ENCODE results near the gene LRFN2. TPM values are rescaled to one million over a fixed set of nuclear protein-coding genes. Genes with fewer than 3 reads are reported as not detected.

The LRFN2 gene
- total and polyA plus RNA-seq, 2 donors (not counting 1 experiment from before 2014, with no cell fraction given), result not detected

GRCh38 chr6:40358473-40359460, 228.4 kb downstream of the LRFN2 start:
- no peak overlapping the region for H2AFZ ChIP-seq (ENCODE audit: insufficient read depth, low read depth, low read length, poor library complexity, severe bottlenecking)
- H3K27me3 ChIP-seq (replicated peaks in 1 of 4; ENCODE audit: control extremely low read depth in 1 of 4, control insufficient read depth in 3 of 4, insufficient read depth in 4 of 4, low read length in 3 of 4), result peaks cover 0 to 3% (median 0%) of the 10 kb centered on the region in 4 experiments
- no peak overlapping the region for H3K9ac ChIP-seq (ENCODE audit: low read length)
- POLR2A ChIA-PET, result no interaction called here
- DNase-seq (no peak), ATAC-seq (ENCODE audit: low read depth) (no peak)
- Mint-ChIP-seq H3K4me3 (no peak overlapping the region), H3K4me1 (no peaks in the 10 kb centered on the region), H3K27me3 (peaks cover 8% of the 10 kb centered on the region), H3K27ac (no peak overlapping the region), H3K9me3 (ENCODE audit: insufficient read depth) (no peaks in the 10 kb centered on the region)
- H4K20me1 ChIP-seq (ENCODE audit: control insufficient read depth, insufficient read depth, low read length, poor library complexity, severe bottlenecking), result no peaks in the 10 kb centered on the region
- CTCF ChIA-PET, result no interaction called here
- TF ChIP-seq EZH2 (IDR thresholded peaks at IDR 0.05; ENCODE audit: borderline replicate concordance, insufficient read depth, low read depth, low read length, poor library complexity, severe bottlenecking) (no peak), CTCF (IDR thresholded peaks at IDR 0.05) (no peak)
- no peaks in the 10 kb centered on the region for H3K36me3 ChIP-seq (replicated peaks in 1 of 2; ENCODE audit: control extremely low read depth in 1 of 2, control insufficient read depth in 1 of 2, extremely low read depth in 1 of 2, insufficient read depth in 2 of 2, low read length in 1 of 2)
- H3K9me3 ChIP-seq (ENCODE audit: control extremely low read depth in 1 of 3, control insufficient read depth in 2 of 3, insufficient read depth in 1 of 3, low read length in 2 of 3), result no peaks in the 10 kb centered on the region
- no peak overlapping the region for H3K4me2 ChIP-seq (replicated peaks; ENCODE audit: low read depth, low read length, poor library complexity, severe bottlenecking)
- H3K27ac ChIP-seq (ENCODE audit: low read length in 2 of 2), result no peak overlapping the region
- no peaks in the 10 kb centered on the region for H3K4me1 ChIP-seq (ENCODE audit: control insufficient read depth in 2 of 2, insufficient read depth in 2 of 2, low read length in 2 of 2)
- H3K4me3 ChIP-seq (ENCODE audit: control extremely low read depth in 1 of 5, extremely low read depth in 1 of 5, insufficient read depth in 1 of 5, low read depth in 2 of 5, low read length in 4 of 5), result no peak overlapping the region
- H3K79me2 ChIP-seq (ENCODE audit: control insufficient read depth, insufficient read depth, low read length), result no peaks in the 10 kb centered on the region
- intact Hi-C loops (cut with micrococcal nuclease), result no loop called here
- WGBS (ENCODE audit: insufficient coverage), result 95% methylated on average over 3 of the region's 6 CpGs

GRCh38 chr6:40356242-40356910, 230.8 kb downstream of the LRFN2 start:
- TF ChIP-seq EZH2 (IDR thresholded peaks at IDR 0.05; ENCODE audit: borderline replicate concordance, insufficient read depth, low read depth, low read length, poor library complexity, severe bottlenecking), result no peak
- no peak overlapping the region for H3K4me3 Mint-ChIP-seq
- H3K27ac ChIP-seq (ENCODE audit: low read length in 2 of 2), result no peak overlapping the region
- H3K9me3 Mint-ChIP-seq (ENCODE audit: insufficient read depth), result no peaks in the 10 kb centered on the region
- H3K79me2 ChIP-seq (ENCODE audit: control insufficient read depth, insufficient read depth, low read length), result no peaks in the 10 kb centered on the region
- no peak overlapping the region for H3K4me3 ChIP-seq (ENCODE audit: control extremely low read depth in 1 of 5, extremely low read depth in 1 of 5, insufficient read depth in 1 of 5, low read depth in 2 of 5, low read length in 4 of 5)
- no peaks in the 10 kb centered on the region for H4K20me1 ChIP-seq (ENCODE audit: control insufficient read depth, insufficient read depth, low read length, poor library complexity, severe bottlenecking)
- POLR2A ChIA-PET, result no interaction called here
- no peak for DNase-seq
- H3K9me3 ChIP-seq (ENCODE audit: control extremely low read depth in 1 of 3, control insufficient read depth in 2 of 3, insufficient read depth in 1 of 3, low read length in 2 of 3), result no peaks in the 10 kb centered on the region
- WGBS (ENCODE audit: insufficient coverage), result 58% methylated on average over 1 of the region's 2 CpGs
- no peak overlapping the region for H3K4me2 ChIP-seq (replicated peaks; ENCODE audit: low read depth, low read length, poor library complexity, severe bottlenecking)
- ATAC-seq (ENCODE audit: low read depth), result no peak
- H3K4me1 Mint-ChIP-seq, result no peaks in the 10 kb centered on the region
- H3K9ac ChIP-seq (ENCODE audit: low read length), result no peak overlapping the region
- no peaks in the 10 kb centered on the region for H3K4me1 ChIP-seq (ENCODE audit: control insufficient read depth in 2 of 2, insufficient read depth in 2 of 2, low read length in 2 of 2)
- no peaks in the 10 kb centered on the region for H3K36me3 ChIP-seq (replicated peaks in 1 of 2; ENCODE audit: control extremely low read depth in 1 of 2, control insufficient read depth in 1 of 2, extremely low read depth in 1 of 2, insufficient read depth in 2 of 2, low read length in 1 of 2)
- CTCF ChIA-PET, result no interaction called here
- no peak overlapping the region for H2AFZ ChIP-seq (ENCODE audit: insufficient read depth, low read depth, low read length, poor library complexity, severe bottlenecking)
- H3K27ac Mint-ChIP-seq, result no peak overlapping the region
- peaks cover 8% of the 10 kb centered on the region for H3K27me3 Mint-ChIP-seq
- H3K27me3 ChIP-seq (replicated peaks in 1 of 4; ENCODE audit: control extremely low read depth in 1 of 4, control insufficient read depth in 3 of 4, insufficient read depth in 4 of 4, low read length in 3 of 4), result peaks cover 0 to 3% (median 0%) of the 10 kb centered on the region in 4 experiments
- intact Hi-C loops (cut with micrococcal nuclease), result no loop called here
